Gastroesophageal sphincter (tissue), 3 donors: Measurements from ENCODE around the gene POLR3C.
"Not testable (repeated sequence)": the region's sequence is repeated elsewhere in the genome, so short reads cannot be mapped to it uniquely, and the experiment has no call there.

Experiments
- CTCF ChIP-seq, 4 experiments: fragments of 200-600 bp in 2 of 4; fragments of 450-650 bp in 2 of 4; sonication (generic) in 1 of 4; IDR thresholded peaks; one replicate each; pipeline ENCODE4 v1.5.1; 2017 to 2019; ENCODE audit warnings: antibody characterized with exemption in 4 of 4, mild to moderate bottlenecking in 2 of 4, moderate library complexity in 2 of 4
- POLR2A ChIP-seq, 2 donors: fragments of 450-650 bp; IDR thresholded peaks; one replicate each; pipeline ENCODE4 v1.6.1; 2017; ENCODE audit warnings: antibody characterized with exemption in 2 of 2, mild to moderate bottlenecking in 2 of 2, moderate library complexity in 1 of 2
- POLR2AphosphoS5 ChIP-seq: sonication (generic); formaldehyde crosslinking; IDR thresholded peaks from one replicate; pipeline ENCODE4 v1.6.1; 2017; ENCODE audit warnings: antibody characterized with exemption

- not testable (repeated sequence) for TF ChIP-seq CTCF (IDR thresholded peaks at IDR 0.05); POLR2A (IDR thresholded peaks at IDR 0.05); POLR2AphosphoS5
Measured at GRCh38 chr1:145830810-145831209, 6.8 kb downstream of the POLR3C start.
